ENCODE measurements around the gene CCDC134. TPM values are rescaled to one million over a fixed set of nuclear protein-coding genes. Genes with fewer than 3 reads are reported as not detected.

The CCDC134 gene
- total RNA-seq, 1 donor, result 8.3 TPM

GRCh38 chr22:41826021-41826420, 25.5 kb downstream of the CCDC134 start:
- TF ChIP-seq, protein P1, sequence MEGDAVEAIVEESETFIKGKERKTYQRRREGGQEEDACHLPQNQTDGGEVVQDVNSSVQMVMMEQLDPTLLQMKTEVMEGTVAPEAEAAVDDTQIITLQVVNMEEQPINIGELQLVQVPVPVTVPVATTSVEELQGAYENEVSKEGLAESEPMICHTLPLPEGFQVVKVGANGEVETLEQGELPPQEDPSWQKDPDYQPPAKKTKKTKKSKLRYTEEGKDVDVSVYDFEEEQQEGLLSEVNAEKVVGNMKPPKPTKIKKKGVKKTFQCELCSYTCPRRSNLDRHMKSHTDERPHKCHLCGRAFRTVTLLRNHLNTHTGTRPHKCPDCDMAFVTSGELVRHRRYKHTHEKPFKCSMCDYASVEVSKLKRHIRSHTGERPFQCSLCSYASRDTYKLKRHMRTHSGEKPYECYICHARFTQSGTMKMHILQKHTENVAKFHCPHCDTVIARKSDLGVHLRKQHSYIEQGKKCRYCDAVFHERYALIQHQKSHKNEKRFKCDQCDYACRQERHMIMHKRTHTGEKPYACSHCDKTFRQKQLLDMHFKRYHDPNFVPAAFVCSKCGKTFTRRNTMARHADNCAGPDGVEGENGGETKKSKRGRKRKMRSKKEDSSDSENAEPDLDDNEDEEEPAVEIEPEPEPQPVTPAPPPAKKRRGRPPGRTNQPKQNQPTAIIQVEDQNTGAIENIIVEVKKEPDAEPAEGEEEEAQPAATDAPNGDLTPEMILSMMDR (IDR thresholded peaks at IDR 0.05; ENCODE audit: extremely low read depth, low read depth, low read length), result no peak
- H3K4me2 ChIP-seq (ENCODE audit: insufficient read depth, low read length), result no peak overlapping the region
- H2AFZ ChIP-seq (ENCODE audit: low read length), result no peak overlapping the region
- no peaks in the 10 kb centered on the region for H3K9me3 ChIP-seq (ENCODE audit: low read depth, low read length)
- no peak overlapping the region for H3K4me3 ChIP-seq (ENCODE audit: insufficient read depth, low read length)
- H3K79me2 ChIP-seq (ENCODE audit: insufficient read depth, low read length), result no peaks in the 10 kb centered on the region
- no peak overlapping the region for H3K27ac ChIP-seq (ENCODE audit: low read depth, low read length)
- H3K36me3 ChIP-seq (ENCODE audit: insufficient read depth, low read length), result no peaks in the 10 kb centered on the region
- H3K27me3 ChIP-seq (ENCODE audit: insufficient read depth, low read length), result no peaks in the 10 kb centered on the region
- no peak for DNase-seq (ENCODE audit: insufficient read length, low spot score, missing footprints)
- H3K4me1 ChIP-seq (ENCODE audit: insufficient read depth, low read length), result peaks cover 25% of the 10 kb centered on the region
- H4K20me1 ChIP-seq (ENCODE audit: insufficient read depth, low read length), result no peaks in the 10 kb centered on the region

- DNase-seq (ENCODE audit: insufficient read length, low spot score, missing footprints), result no peak
- H3K27ac ChIP-seq (ENCODE audit: low read depth, low read length), result no peak overlapping the region
- H3K27me3 ChIP-seq (ENCODE audit: insufficient read depth, low read length), result no peaks in the 10 kb centered on the region
- no peak overlapping the region for H3K4me3 ChIP-seq (ENCODE audit: insufficient read depth, low read length)
- H4K20me1 ChIP-seq (ENCODE audit: insufficient read depth, low read length), result no peaks in the 10 kb centered on the region
- no peaks in the 10 kb centered on the region for H3K79me2 ChIP-seq (ENCODE audit: insufficient read depth, low read length)
- H2AFZ ChIP-seq (ENCODE audit: low read length), result no peak overlapping the region
- no peaks in the 10 kb centered on the region for H3K9me3 ChIP-seq (ENCODE audit: low read depth, low read length)
- H3K4me1 ChIP-seq (ENCODE audit: insufficient read depth, low read length), result peaks cover 25% of the 10 kb centered on the region
- no peak overlapping the region for H3K4me2 ChIP-seq (ENCODE audit: insufficient read depth, low read length)
- no peaks in the 10 kb centered on the region for H3K36me3 ChIP-seq (ENCODE audit: insufficient read depth, low read length)
- TF ChIP-seq, protein P1 (IDR thresholded peaks at IDR 0.05; ENCODE audit: extremely low read depth, low read depth, low read length), result no peak
These were observed 26.2 kb downstream of the CCDC134 start for GRCh38 chr22:41826430-41827383.

DNA sequence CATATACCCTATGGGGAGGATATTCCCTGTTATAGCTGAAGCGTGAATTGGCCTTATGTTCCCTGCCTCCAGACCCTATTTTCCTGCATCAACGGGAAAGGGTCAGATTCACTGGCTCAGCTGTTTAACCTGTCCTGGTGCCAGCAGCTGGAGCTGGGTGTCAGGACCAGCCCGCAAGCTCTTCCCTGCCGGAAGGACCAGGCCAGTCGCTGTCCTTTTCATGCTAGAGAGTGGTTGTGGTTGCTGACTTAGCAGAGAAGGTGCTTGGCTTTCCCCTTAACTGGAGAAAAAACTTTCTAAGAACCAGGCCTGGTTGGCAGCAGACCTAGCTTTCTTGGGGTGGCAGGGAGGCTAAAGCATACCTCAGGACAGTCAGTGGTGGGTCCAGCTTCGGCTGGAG, 27.2 kb downstream of the CCDC134 start:
- Histone ChIP-seq H3K27ac (ENCODE audit: low read depth, low read length) (no peak overlapping the region), H3K4me2 (ENCODE audit: insufficient read depth, low read length) (no peak overlapping the region)

GRCh38 chr22:41828516-41828915, 28.0 kb downstream of the CCDC134 start:
- Histone ChIP-seq H3K27me3 (ENCODE audit: insufficient read depth, low read length) (no peaks in the 10 kb centered on the region), H3K4me3 (ENCODE audit: insufficient read depth, low read length) (no peak overlapping the region), H3K27ac (ENCODE audit: low read depth, low read length) (no peak overlapping the region), H3K4me2 (ENCODE audit: insufficient read depth, low read length) (no peak overlapping the region), H2AFZ (ENCODE audit: low read length) (no peak overlapping the region), H3K9me3 (ENCODE audit: low read depth, low read length) (no peaks in the 10 kb centered on the region), H4K20me1 (ENCODE audit: insufficient read depth, low read length) (no peaks in the 10 kb centered on the region), H3K36me3 (ENCODE audit: insufficient read depth, low read length) (no peaks in the 10 kb centered on the region), H3K4me1 (ENCODE audit: insufficient read depth, low read length) (peaks cover 24% of the 10 kb centered on the region), H3K79me2 (ENCODE audit: insufficient read depth, low read length) (peaks cover 5% of the 10 kb centered on the region)
- TF ChIP-seq, protein P1 (IDR thresholded peaks at IDR 0.05; ENCODE audit: extremely low read depth, low read depth, low read length), result no peak
- DNase-seq (ENCODE audit: insufficient read length, low spot score, missing footprints), result no peak

More for the DNA sequence above, 27.2 kb downstream of the CCDC134 start:
- Histone ChIP-seq H3K79me2 (ENCODE audit: insufficient read depth, low read length) (no peaks in the 10 kb centered on the region), H3K36me3 (ENCODE audit: insufficient read depth, low read length) (no peaks in the 10 kb centered on the region), H3K4me1 (ENCODE audit: insufficient read depth, low read length) (peaks cover 28% of the 10 kb centered on the region), H3K27me3 (ENCODE audit: insufficient read depth, low read length) (no peaks in the 10 kb centered on the region), H2AFZ (ENCODE audit: low read length) (no peak overlapping the region), H3K9me3 (ENCODE audit: low read depth, low read length) (no peaks in the 10 kb centered on the region), H4K20me1 (ENCODE audit: insufficient read depth, low read length) (no peaks in the 10 kb centered on the region), H3K4me3 (ENCODE audit: insufficient read depth, low read length) (no peak overlapping the region)
- TF ChIP-seq, protein P1 (IDR thresholded peaks at IDR 0.05; ENCODE audit: extremely low read depth, low read depth, low read length), result no peak
- DNase-seq (ENCODE audit: insufficient read length, low spot score, missing footprints), result no peak

All from osteoblast (primary cell).